Measurements from ENCODE around the gene KRT32.

GRCh38 chr17:41510251-41511065 is 43.3 kb upstream of the KRT32 start:
- TF ChIP-seq CTCF (IDR thresholded peaks at IDR 0.05; ENCODE audit: insufficient read depth, low read length) (no peak), GABPA (IDR thresholded peaks at IDR 0.05; ENCODE audit: low read depth) (no peak)
